ENCODE measurements around the gene STAC.
"Not testable (repeated sequence)": the region's sequence is repeated elsewhere in the genome, so short reads cannot be mapped to it uniquely, and the experiment has no call there.

STAC gene

DNA sequence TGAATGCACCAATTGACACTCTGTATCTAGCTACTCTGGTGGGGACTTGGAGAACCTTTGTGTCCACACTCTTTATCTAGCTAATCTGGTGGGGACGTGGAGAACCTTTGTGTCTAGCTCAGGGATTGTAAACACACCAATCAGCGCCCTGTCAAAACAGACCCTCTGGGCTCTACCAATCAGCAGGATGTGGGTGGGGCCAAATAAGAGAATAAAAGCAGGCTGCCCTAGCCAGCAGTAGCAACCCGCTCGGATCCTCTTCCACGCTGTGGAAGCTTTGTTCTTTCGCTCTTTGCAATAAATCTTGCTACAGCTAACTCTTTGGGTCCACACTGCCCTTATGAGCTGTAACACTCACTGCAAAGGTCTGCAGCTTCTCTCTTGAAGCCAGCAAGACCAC, 73.6 kb downstream of the STAC start:
- not testable (repeated sequence) for H3K23ac ChIP-seq (ENCODE audit: low read depth, low read length, poor library complexity); H3K4me1 ChIP-seq (ENCODE audit: control insufficient read depth in 2 of 2, insufficient read depth in 1 of 2, low read depth in 1 of 2, low read length in 2 of 2); H3K27ac ChIP-seq (replicated peaks; ENCODE audit: low read length); H2BK15ac ChIP-seq (ENCODE audit: low read length); H2BK120ac ChIP-seq (ENCODE audit: low read depth, low read length); DNase-seq (ENCODE audit: low spot score); H3K14ac ChIP-seq (ENCODE audit: low read length); H3K4me3 ChIP-seq (ENCODE audit: low read length in 2 of 2); H4K91ac ChIP-seq (ENCODE audit: low read depth, low read length, poor library complexity); H3K4me2 ChIP-seq (ENCODE audit: insufficient read depth, low read length, poor library complexity, severe bottlenecking); H3K18ac ChIP-seq (ENCODE audit: low read length); H2BK5ac ChIP-seq (ENCODE audit: low read length); H4K8ac ChIP-seq (ENCODE audit: low read depth, low read length); H3K27me3 ChIP-seq (ENCODE audit: control insufficient read depth in 3 of 3, insufficient read depth in 3 of 3, low read depth in 1 of 3, low read length in 3 of 3); H3K9me3 ChIP-seq (replicated peaks in 1 of 2; ENCODE audit: control insufficient read depth in 2 of 2, insufficient read depth in 1 of 2, low read depth in 1 of 2, low read length in 2 of 2); H2AK5ac ChIP-seq (ENCODE audit: low read depth, low read length); H2AFZ ChIP-seq (ENCODE audit: low read length); H3K36me3 ChIP-seq (replicated peaks in 1 of 2; ENCODE audit: control insufficient read depth in 2 of 2, insufficient read depth in 2 of 2, low read length in 2 of 2); H3K4ac ChIP-seq (ENCODE audit: low read length); H3K9ac ChIP-seq (ENCODE audit: low read depth, low read length, poor library complexity); H3K79me1 ChIP-seq (ENCODE audit: low read depth, low read length); H2BK12ac ChIP-seq (ENCODE audit: low read length)
- no CpG with 5 or more reads among the region's 6 CpGs for WGBS, 2 donors (ENCODE audit: extremely low coverage in 2 of 2, insufficient read length in 2 of 2, insufficient replicate concordance in 1 of 2)

- Histone ChIP-seq H3K23ac (ENCODE audit: low read depth, low read length, poor library complexity) (no peak overlapping the region), H3K4me3 (ENCODE audit: low read length in 2 of 2) (no peak overlapping the region), H2AK5ac (ENCODE audit: low read depth, low read length) (no peak overlapping the region), H4K91ac (ENCODE audit: low read depth, low read length, poor library complexity) (no peak overlapping the region), H3K4me2 (ENCODE audit: insufficient read depth, low read length, poor library complexity, severe bottlenecking) (no peak overlapping the region), H3K4ac (ENCODE audit: low read length) (no peak overlapping the region), H2AFZ (ENCODE audit: low read length) (no peak overlapping the region), H2BK15ac (ENCODE audit: low read length) (no peak overlapping the region), H3K36me3 (replicated peaks in 1 of 2; ENCODE audit: control insufficient read depth in 2 of 2, insufficient read depth in 2 of 2, low read length in 2 of 2) (peaks cover 0 to 3% of the 10 kb centered on the region in 2 donors), H3K27me3 (ENCODE audit: control insufficient read depth in 3 of 3, insufficient read depth in 3 of 3, low read depth in 1 of 3, low read length in 3 of 3) (no peaks in the 10 kb centered on the region), H3K4me1 (ENCODE audit: control insufficient read depth in 2 of 2, insufficient read depth in 1 of 2, low read depth in 1 of 2, low read length in 2 of 2) (no peaks in the 10 kb centered on the region), H2BK120ac (ENCODE audit: low read depth, low read length) (no peak overlapping the region), H2BK5ac (ENCODE audit: low read length) (no peak overlapping the region), H3K18ac (ENCODE audit: low read length) (no peak overlapping the region), H4K8ac (ENCODE audit: low read depth, low read length) (no peak overlapping the region), H2BK12ac (ENCODE audit: low read length) (no peak overlapping the region), H3K14ac (ENCODE audit: low read length) (no peak overlapping the region), H3K79me1 (ENCODE audit: low read depth, low read length) (no peaks in the 10 kb centered on the region), H3K9me3 (replicated peaks in 1 of 2; ENCODE audit: control insufficient read depth in 2 of 2, insufficient read depth in 1 of 2, low read depth in 1 of 2, low read length in 2 of 2) (no peaks in the 10 kb centered on the region), H3K9ac (ENCODE audit: low read depth, low read length, poor library complexity) (no peak overlapping the region), H3K27ac (replicated peaks; ENCODE audit: low read length) (no peak overlapping the region)
- DNase-seq (ENCODE audit: low spot score), result no peak
- WGBS, 2 donors (ENCODE audit: extremely low coverage in 2 of 2, insufficient read length in 2 of 2, insufficient replicate concordance in 1 of 2), result no CpG with 5 or more reads among the region's 2 CpGs
Measured at GRCh38 chr3:36455406-36455805, 75.1 kb downstream of the STAC start.

- H3K4me1 ChIP-seq (ENCODE audit: control insufficient read depth in 2 of 2, insufficient read depth in 1 of 2, low read depth in 1 of 2, low read length in 2 of 2), result no peaks in the 10 kb centered on the region
- WGBS, 2 donors (ENCODE audit: extremely low coverage in 2 of 2, insufficient read length in 2 of 2, insufficient replicate concordance in 1 of 2), result no CpG with 5 or more reads among the region's 4 CpGs
Measured at GRCh38 chr3:36456784-36457183, 76.5 kb downstream of the STAC start.

DNA sequence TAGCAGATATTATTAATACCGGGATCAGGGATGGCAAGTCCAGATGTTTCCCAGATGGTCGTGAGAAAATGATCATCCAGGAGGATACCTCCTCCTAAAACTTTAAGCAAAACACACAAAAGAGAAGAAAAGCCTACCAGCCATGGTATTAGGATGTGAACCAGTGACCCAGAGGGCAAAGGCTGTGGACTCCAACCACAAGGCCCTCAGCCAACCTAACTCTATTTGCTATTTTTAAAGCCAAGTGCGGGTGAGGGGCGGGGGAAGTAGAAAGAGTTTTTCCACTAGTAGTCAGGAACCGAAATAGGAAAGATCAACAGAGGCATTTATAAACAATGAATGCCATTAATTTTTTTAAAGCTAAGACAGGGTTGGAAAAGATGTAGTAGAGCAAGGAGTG, 77.4 kb downstream of the STAC start:
- no peaks in the 10 kb centered on the region for H3K27me3 ChIP-seq (ENCODE audit: control insufficient read depth in 3 of 3, insufficient read depth in 3 of 3, low read depth in 1 of 3, low read length in 3 of 3)
- H2BK5ac ChIP-seq (ENCODE audit: low read length), result no peak overlapping the region
- no peak overlapping the region for H3K4ac ChIP-seq (ENCODE audit: low read length)
- no peak overlapping the region for H2AFZ ChIP-seq (ENCODE audit: low read length)
- no peak overlapping the region for H3K23ac ChIP-seq (ENCODE audit: low read depth, low read length, poor library complexity)
- DNase-seq (ENCODE audit: low spot score), result no peak
- no peak overlapping the region for H4K8ac ChIP-seq (ENCODE audit: low read depth, low read length)
- no peak overlapping the region for H2BK15ac ChIP-seq (ENCODE audit: low read length)
- H4K91ac ChIP-seq (ENCODE audit: low read depth, low read length, poor library complexity), result no peak overlapping the region
- H3K27ac ChIP-seq (replicated peaks; ENCODE audit: low read length), result no peak overlapping the region
- no CpG with 5 or more reads among the region's 5 CpGs for WGBS, 2 donors (ENCODE audit: extremely low coverage in 2 of 2, insufficient read length in 2 of 2, insufficient replicate concordance in 1 of 2)
- no peak overlapping the region for H2AK5ac ChIP-seq (ENCODE audit: low read depth, low read length)
- no peak overlapping the region for H3K9ac ChIP-seq (ENCODE audit: low read depth, low read length, poor library complexity)
- no peaks in the 10 kb centered on the region for H3K9me3 ChIP-seq (replicated peaks in 1 of 2; ENCODE audit: control insufficient read depth in 2 of 2, insufficient read depth in 1 of 2, low read depth in 1 of 2, low read length in 2 of 2)
- peaks cover 1% of the 10 kb centered on the region for H3K79me1 ChIP-seq (ENCODE audit: low read depth, low read length)
- H3K4me2 ChIP-seq (ENCODE audit: insufficient read depth, low read length, poor library complexity, severe bottlenecking), result no peak overlapping the region
- no peak overlapping the region for H3K4me3 ChIP-seq (ENCODE audit: low read length in 2 of 2)
- H2BK120ac ChIP-seq (ENCODE audit: low read depth, low read length), result no peak overlapping the region
- H3K4me1 ChIP-seq (ENCODE audit: control insufficient read depth in 2 of 2, insufficient read depth in 1 of 2, low read depth in 1 of 2, low read length in 2 of 2), result no peaks in the 10 kb centered on the region
- H3K36me3 ChIP-seq (replicated peaks in 1 of 2; ENCODE audit: control insufficient read depth in 2 of 2, insufficient read depth in 2 of 2, low read length in 2 of 2), result peaks cover 0 to 3% of the 10 kb centered on the region in 2 donors
- no peak overlapping the region for H2BK12ac ChIP-seq (ENCODE audit: low read length)
- H3K18ac ChIP-seq (ENCODE audit: low read length), result no peak overlapping the region
- no peak overlapping the region for H3K14ac ChIP-seq (ENCODE audit: low read length)

More at GRCh38 chr3:36456784-36457183, 76.5 kb downstream of the STAC start:
- H3K14ac ChIP-seq (ENCODE audit: low read length), result no peak overlapping the region
- peaks cover 1% of the 10 kb centered on the region for H3K79me1 ChIP-seq (ENCODE audit: low read depth, low read length)
- no peak overlapping the region for H3K18ac ChIP-seq (ENCODE audit: low read length)
- H3K9ac ChIP-seq (ENCODE audit: low read depth, low read length, poor library complexity), result no peak overlapping the region
- H3K27me3 ChIP-seq (ENCODE audit: control insufficient read depth in 3 of 3, insufficient read depth in 3 of 3, low read depth in 1 of 3, low read length in 3 of 3), result no peaks in the 10 kb centered on the region
- no peak overlapping the region for H2BK5ac ChIP-seq (ENCODE audit: low read length)
- H2AFZ ChIP-seq (ENCODE audit: low read length), result no peak overlapping the region
- no peak overlapping the region for H3K4ac ChIP-seq (ENCODE audit: low read length)
- H3K27ac ChIP-seq (replicated peaks; ENCODE audit: low read length), result no peak overlapping the region
- H3K36me3 ChIP-seq (replicated peaks in 1 of 2; ENCODE audit: control insufficient read depth in 2 of 2, insufficient read depth in 2 of 2, low read length in 2 of 2), result peaks cover 0 to 3% of the 10 kb centered on the region in 2 donors
- H3K4me3 ChIP-seq (ENCODE audit: low read length in 2 of 2), result no peak overlapping the region
- no peak overlapping the region for H4K91ac ChIP-seq (ENCODE audit: low read depth, low read length, poor library complexity)
- DNase-seq (ENCODE audit: low spot score), result no peak
- no peak overlapping the region for H2BK12ac ChIP-seq (ENCODE audit: low read length)
- no peak overlapping the region for H3K4me2 ChIP-seq (ENCODE audit: insufficient read depth, low read length, poor library complexity, severe bottlenecking)
- no peak overlapping the region for H2BK15ac ChIP-seq (ENCODE audit: low read length)
- no peak overlapping the region for H4K8ac ChIP-seq (ENCODE audit: low read depth, low read length)
- no peaks in the 10 kb centered on the region for H3K9me3 ChIP-seq (replicated peaks in 1 of 2; ENCODE audit: control insufficient read depth in 2 of 2, insufficient read depth in 1 of 2, low read depth in 1 of 2, low read length in 2 of 2)
- H2BK120ac ChIP-seq (ENCODE audit: low read depth, low read length), result no peak overlapping the region
- no peak overlapping the region for H3K23ac ChIP-seq (ENCODE audit: low read depth, low read length, poor library complexity)
- H2AK5ac ChIP-seq (ENCODE audit: low read depth, low read length), result no peak overlapping the region

Measured in neuronal stem cell (in vitro differentiated cells).